KOPT-K1 (cell line): ENCODE results near the gene ANKRD39.

Source experiments
- H3K27ac ChIP-seq: fragments of 200-600 bp; sonication (generic); 2 replicates; pipeline ENCODE4 v1.5.1; 2016; ENCODE audit warnings: antibody characterized with exemption, mild to moderate bottlenecking, low read depth, low read length; ENCODE audit not compliant: poor library complexity, severe bottlenecking
- H3K36me3 ChIP-seq: fragments of 200-600 bp; sonication (generic); 2 replicates; pipeline ENCODE4 v1.5.1; 2017; ENCODE audit warnings: antibody characterized with exemption, mild to moderate bottlenecking, low read length, moderate library complexity; ENCODE audit not compliant: insufficient read depth
- H3K9me3 ChIP-seq: fragments of 200-600 bp; sonication (generic); 2 replicates; pipeline ENCODE4 v1.5.1; 2017; ENCODE audit warnings: antibody characterized with exemption, low read length, mild to moderate bottlenecking; ENCODE audit not compliant: insufficient read depth, poor library complexity, severe bottlenecking

ANKRD39 gene

DNA sequence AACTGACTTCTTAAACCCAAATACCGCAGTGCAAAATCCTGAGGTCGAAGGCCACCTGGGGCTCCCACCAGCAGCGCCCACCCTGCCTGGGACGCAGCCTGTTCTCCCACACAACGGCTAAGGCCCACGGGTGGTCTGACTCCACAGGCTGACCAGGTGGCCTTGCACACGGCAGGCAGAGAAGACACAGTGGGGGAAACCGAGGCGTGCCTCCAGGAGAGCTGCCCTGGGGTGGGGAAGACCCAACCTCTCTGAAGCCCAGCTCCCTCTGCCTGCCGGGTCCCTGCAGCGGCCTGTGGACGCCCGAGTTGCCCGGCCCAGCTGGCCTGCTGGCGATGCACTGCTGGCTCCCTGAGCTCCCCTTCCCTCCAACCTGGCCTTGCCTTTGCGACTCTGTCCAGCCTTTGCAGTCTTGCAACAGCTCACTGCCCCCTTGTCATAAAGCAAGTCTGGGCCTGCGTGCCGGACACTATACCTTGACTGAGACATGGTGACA is 21.8 kb upstream of the ANKRD39 start:
- H3K36me3 ChIP-seq = no peaks in the 10 kb centered on the region
- no peaks in the 10 kb centered on the region for H3K9me3 ChIP-seq
- H3K27ac ChIP-seq = no peak overlapping the region

DNA sequence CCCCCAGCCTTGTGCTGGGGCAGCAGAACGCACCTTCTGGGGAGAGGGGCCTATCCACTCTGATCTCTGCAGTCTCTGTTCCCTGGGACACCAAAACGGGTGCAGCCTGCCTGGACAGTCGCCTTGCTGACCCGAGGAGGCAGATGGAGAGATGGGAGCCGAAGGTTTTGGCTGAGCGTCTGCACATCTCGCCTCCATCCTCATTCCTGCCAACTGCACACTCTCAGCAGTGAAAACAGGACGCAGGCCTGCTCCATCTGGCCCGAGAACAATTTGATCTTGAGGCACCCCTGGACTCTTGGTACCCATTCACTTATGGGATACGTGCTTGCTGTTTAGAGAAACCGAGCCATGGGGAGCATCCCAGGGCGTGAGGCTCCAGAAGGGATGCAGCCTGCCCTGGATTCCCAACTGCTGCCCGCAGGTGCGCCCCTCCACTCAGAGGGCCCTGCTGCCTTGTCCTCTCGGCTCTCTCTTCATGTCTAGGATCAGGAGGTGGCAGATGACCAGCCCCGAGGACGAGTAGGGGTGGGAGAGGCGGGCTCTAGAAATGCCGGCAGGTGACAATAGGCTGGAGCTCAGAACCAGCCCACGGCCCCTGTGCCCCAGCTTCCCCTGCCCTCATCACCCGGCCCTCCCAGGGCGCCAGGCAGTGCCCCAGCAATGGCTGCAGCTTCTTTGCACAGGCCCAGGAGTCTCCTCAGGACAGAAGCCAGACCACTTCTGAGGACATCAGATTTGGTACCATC is 21.2 kb upstream of the ANKRD39 start:
- Histone ChIP-seq H3K9me3 (no peaks in the 10 kb centered on the region), H3K27ac (no peak overlapping the region), H3K36me3 (no peaks in the 10 kb centered on the region)

DNA sequence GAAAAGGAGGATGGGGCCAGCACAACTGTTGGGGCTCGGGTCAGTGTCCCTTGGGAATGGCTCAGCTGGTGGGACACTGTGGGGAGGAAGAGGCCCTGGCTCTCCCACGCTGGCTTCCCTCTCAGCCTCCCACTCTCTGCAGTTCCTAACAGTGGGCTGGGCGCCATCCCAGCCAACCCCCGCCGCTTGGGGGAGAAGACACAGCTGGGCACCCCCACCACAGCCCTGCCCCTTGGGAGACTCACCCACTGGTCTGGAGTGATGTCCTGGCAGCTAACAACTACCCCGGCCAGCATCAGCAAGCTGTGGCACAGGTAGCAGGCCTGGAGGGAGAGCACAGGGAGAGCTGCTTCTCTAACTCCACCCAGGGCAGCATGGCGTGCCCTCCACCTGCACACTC is 20.4 kb upstream of the ANKRD39 start:
- no peaks in the 10 kb centered on the region for H3K9me3 ChIP-seq
- H3K27ac ChIP-seq = no peak overlapping the region
- no peaks in the 10 kb centered on the region for H3K36me3 ChIP-seq

DNA sequence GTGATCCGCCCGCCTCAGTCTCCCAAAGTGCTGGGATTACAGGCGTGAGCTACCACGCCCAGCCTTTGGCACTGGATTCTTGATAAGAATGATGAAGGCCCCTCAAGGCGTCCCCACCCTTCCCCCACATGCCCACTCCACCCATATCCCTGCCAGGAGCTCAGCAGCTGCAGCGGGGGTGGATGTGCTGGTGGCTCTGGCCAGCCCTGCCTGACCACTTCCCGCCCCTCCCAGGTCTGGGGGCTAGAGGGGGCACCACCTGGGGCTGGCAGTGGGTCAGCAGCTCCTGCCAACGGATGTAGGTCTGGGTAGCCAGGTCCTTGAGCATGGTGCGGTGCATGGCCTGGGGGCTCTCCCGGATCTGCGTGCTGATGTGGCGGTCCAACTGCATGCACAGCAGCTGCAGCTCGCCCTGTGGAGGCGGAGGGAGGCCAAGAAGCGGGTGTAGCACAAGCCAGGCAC is 19.8 kb upstream of the ANKRD39 start:
- Histone ChIP-seq H3K27ac (no peak overlapping the region), H3K36me3 (no peaks in the 10 kb centered on the region)

DNA sequence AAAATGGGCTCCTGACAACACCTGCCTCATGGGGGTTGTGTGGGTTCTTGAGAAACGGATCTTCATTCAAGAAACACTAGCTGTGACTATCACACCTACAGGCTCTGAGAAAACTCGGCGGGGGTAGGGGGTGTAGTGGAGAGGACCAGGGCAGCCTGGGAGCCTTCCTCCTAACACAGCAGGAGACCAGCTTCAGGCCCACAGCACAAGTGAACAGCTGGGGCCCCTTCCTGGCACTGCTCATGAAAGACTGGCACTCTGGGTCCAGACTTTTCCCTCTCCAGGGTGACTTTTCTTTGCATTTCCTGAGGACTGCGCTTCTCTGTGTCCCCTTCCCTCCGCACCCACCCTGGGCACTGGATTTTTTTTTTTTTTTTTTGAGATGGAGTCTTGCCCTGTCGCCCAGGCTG is 19.2 kb upstream of the ANKRD39 start:
- no peaks in the 10 kb centered on the region for H3K9me3 ChIP-seq
- H3K36me3 ChIP-seq = no peaks in the 10 kb centered on the region
- no peak overlapping the region for H3K27ac ChIP-seq

More for the DNA sequence above, 19.8 kb upstream of the ANKRD39 start:
- H3K9me3 ChIP-seq = no peaks in the 10 kb centered on the region

DNA sequence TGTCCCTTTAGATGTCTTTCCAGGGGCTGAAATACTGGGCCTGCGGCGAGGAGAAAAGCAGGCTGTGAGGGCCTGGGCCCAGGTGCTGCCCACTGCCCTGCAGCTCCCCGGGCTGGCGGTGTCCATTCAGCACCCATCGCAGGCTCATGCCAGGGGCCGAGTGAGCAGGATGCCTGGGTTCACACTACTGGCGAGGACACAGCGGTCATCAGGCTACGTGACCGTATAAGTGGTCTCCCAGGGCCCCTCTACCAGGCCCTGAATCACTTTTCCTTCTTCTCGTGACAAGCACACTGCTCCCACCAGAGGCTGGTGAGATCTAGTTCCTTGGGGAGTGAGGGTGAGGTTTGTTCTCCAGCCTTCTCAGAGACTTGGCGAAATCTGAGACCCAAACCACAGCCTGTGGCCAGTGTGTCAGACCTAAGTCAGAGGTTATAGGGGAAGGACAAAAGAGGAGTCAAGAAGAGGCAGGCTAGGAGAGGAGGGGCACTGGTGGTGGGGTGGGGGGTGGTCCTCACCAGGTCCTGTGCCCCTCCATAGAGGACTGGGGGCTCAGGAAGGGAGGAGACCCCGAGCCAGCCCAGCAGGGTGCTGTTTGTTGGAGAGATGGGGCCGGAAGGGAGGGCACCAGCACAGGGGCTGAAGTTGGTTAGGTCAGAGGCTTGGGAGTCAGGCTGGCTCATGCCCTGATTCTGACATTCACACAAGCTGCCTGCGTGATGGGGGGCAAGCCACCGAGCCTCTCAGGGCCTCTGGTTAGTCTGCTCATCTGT is 18.6 kb upstream of the ANKRD39 start:
- no peaks in the 10 kb centered on the region for H3K36me3 ChIP-seq
- no peak overlapping the region for H3K27ac ChIP-seq
- no peaks in the 10 kb centered on the region for H3K9me3 ChIP-seq

DNA sequence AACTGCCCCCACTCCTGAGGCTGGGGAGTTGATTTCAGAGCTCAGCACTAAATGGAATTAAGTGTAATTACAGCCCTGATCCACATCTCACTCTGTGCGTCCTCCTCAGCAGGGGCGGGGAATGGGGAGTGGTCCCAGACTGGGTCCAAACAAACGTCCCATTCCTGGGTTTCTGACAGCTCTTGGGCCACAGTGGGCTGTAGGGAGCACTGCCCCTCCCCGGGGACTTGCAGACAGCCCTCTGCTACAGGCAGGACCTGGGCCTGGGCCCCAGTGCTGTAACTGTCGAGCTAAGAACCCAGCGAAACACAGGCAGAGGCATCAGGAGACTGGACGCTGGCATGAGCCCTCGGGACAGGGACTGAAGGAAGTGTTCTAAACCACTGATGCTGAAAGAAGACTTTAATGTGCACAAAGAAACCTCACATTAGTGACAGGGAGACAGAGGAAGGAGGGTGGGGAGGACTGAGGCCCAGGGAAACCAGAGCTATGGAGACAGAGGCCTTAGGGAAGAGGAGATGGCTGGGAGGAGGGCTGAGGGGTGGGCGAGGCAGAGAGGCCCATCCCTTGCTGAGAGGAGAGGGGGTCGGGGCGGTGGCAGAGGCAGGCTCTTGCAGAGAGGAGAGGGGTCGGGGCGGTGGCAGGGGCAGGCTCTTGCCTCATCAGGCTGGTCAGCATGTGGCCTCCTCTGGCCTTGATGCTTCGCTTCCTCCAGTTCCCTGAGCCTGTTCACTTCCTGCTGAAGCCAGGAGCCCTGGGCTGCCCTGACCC is 17.9 kb upstream of the ANKRD39 start:
- no peak overlapping the region for H3K27ac ChIP-seq

DNA sequence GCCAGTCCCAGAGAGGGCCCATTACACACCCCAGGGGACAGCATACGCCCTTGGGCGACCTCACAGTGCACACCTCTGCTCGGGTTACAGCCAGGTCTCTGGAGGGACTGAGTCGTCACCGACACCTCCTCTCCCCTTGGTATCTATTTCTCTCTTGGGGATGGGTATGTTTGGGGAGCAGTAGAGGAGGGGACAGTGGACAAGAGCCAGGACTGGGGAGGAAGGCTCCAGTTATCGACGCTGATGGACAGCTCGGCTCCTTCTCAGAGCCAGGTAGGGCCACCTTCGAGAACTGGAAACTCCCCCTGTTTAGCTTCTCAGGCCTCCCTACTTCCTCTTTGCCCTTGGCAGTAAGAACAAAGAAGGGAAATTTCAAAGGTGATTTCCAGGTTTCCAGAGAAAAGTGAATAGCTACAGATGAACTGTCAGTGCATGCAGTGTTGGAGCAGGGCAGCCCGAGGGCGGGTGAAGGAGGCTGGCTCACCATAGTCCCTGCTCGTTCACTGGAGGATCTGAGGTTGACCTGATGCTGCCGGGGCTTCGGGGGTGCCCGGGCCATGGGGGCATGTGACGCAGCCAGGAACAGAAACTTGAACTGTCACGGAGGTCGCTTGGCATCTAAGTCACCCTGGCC is 16.5 kb upstream of the ANKRD39 start:
- no peaks in the 10 kb centered on the region for H3K9me3 ChIP-seq
- no peak overlapping the region for H3K27ac ChIP-seq
- no peaks in the 10 kb centered on the region for H3K36me3 ChIP-seq

More for the DNA sequence above, 17.9 kb upstream of the ANKRD39 start:
- Histone ChIP-seq H3K9me3 (no peaks in the 10 kb centered on the region), H3K36me3 (no peaks in the 10 kb centered on the region)

DNA sequence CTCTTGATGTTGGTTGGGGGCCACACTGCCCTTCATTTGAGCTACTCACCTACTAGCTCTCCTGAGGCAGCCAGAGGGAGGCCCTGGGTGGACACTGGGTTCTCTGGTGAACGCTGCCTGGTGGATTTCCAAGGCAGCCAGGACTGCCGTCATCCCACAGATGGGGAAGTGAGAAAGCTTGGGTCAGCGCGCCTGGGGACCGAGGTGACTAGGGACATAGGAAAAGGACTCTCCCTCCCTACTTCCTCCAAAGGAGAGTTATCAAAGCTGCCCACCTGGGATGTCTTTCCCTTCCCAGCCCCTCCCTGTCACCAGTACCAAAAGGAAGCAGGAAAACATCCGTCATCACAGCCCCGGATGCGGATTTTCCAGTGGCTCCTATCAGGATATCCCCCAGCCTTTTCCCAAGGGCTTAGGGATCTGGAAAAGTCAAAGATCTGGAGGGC is 15.9 kb upstream of the ANKRD39 start:
- H3K27ac ChIP-seq = no peak overlapping the region
- H3K9me3 ChIP-seq = no peaks in the 10 kb centered on the region
- H3K36me3 ChIP-seq = no peaks in the 10 kb centered on the region

DNA sequence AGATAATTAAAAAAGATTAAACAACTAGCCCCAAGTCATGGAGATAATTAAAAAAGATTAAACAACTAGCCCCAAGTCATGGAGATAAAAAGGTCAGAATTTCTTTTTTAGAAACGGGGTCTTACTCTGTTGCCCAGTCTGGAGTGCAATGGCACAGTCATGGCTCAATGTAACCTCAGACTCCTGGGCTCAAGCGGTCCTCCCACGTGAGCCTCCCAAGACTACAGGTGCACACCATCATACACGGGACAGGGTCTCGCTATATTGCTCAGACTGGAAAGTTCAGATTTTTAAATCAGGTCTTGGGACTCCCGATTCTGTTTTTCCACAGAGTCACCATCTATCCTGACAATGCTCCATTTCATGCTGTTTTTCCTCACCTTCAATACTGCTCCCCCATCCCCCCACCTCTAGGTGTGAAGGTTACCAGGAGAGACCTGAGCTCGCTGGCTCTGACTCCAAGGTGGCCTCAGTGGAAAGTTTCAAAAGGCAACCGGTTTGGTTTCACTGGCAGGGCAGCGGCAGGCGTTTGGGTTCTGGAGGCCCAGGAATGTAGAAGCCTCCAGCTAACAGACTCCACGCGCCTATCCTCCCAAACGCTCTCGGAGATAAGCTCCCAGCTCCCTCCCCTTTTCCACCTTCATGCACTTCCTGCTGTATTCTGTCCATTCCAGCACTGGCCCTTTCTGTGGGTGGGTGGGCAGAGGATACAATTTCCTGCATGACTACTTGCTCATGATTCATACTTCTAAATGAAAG is 15.0 kb upstream of the ANKRD39 start:
- Histone ChIP-seq H3K36me3 (no peaks in the 10 kb centered on the region), H3K27ac (no peak overlapping the region), H3K9me3 (no peaks in the 10 kb centered on the region)

DNA sequence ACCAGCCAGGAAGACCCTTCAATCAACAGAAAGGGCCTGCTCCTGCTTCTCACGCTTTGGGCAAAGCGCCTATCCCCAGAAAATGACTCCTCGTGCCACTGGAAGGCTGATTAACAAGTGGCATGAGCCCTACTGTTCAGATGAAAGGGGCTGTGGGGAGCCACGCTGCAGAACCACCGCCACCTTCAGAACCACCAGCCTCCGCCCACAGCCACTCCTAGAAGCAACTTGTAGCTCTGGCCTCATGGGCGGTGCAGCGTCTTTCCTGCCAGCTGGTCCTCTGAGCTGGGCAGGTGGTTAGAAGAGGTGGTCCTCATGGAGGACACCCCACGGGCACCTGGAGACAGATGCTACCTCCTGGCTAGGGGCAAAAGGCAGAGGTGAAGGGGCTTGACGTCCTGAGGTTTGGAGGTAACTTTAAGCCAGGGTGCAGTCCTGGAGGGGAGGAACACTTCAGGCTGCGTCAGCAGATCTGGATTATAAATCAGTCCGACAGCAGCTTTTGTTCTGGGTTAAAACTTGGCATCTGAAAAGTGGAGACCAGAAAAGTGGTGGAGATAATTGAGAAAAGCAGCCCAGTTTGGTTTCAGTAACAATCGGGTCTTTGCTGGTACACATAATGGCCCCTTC is 12.9 kb upstream of the ANKRD39 start:
- Histone ChIP-seq H3K9me3 (no peaks in the 10 kb centered on the region), H3K36me3 (no peaks in the 10 kb centered on the region), H3K27ac (no peak overlapping the region)

DNA sequence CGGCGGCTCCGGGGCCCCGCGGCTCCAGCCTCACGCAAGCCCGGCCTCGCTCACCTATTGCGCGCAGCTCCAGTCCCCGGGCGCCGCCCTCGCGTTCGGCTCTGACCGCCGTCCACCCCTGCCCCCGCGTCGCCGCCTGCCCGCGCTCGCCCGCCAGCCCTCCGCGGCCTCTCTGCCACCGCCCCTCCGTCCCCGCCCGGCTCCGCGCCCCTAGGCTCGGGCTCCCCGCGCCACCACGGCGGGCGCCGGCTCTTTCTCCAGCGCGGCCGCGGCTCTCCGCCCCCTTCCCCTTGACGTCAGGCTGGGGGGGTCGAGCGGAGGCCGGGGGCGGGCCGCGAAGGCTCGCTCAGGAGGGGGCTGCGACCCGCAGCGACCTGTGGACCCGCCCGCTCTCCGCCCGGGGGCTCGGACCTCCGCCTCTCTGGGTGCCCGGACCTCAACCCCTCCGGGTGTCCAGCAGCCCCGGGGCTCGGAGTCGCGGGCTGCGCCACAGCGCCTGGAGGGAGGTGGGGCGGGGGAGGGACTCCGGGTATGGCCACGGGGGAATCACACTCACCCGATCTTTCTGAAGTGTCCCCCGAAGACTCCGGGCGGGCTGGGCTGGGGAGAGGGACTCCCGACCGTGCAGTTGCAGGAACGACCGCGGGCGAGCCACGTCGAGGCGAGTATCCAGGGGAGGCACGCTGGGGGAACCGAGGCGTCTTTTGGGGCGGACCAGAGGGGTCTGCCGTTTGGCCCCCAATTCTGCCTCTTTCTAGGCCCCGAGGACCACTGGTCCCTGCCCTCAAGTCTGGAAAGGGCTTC is 12.2 kb upstream of the ANKRD39 start, which contains the start of gene SEMA4C:
Gene SEMA4C (minus strand): TSS at position 259 of the 804 bp plus-strand sequence. CDS start 2,194 bp downstream, outside the sequence.
- Histone ChIP-seq H3K36me3 (no peaks in the 10 kb centered on the region), H3K9me3 (no peaks in the 10 kb centered on the region), H3K27ac (no peak within 1 kb of the TSS)

DNA sequence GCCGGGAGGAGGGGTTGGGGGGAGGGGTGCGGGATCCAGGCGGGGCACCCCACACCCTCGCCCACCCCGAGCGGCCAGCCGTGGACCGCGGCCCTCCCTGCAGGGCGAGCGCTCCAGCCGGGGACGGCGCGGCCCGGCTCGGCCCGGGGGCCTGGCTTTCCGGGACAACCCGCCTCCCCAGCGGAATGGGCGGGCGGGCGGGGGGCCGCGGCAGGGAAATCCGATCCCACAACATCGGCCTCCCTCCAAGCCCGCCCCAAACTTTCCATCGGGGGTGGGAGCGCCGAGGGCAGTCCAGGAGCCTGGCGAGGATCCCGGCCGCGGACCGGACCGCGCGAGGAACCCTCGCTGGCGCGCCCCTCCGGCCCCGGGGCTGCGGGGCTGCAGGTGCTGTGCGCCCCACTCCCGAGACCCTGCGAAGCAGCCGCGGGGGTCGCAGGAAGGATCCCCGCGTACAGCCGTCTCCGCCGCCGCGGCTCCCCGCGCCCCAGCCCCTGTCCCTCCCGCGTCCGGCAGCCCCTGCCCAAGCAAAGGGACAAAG is 11.5 kb upstream of the ANKRD39 start:
- no peaks in the 10 kb centered on the region for H3K9me3 ChIP-seq
- no peak overlapping the region for H3K27ac ChIP-seq
- no peaks in the 10 kb centered on the region for H3K36me3 ChIP-seq
